K562 (cell line): ENCODE data around the gene EML5. TPM values are rescaled to one million over a fixed set of nuclear protein-coding genes. Genes with fewer than 3 reads are reported as not detected.

ENCODE experiments used
- ATAC-seq: fragments of 200-7000 bp; cut with Tn5 transposase; 3 replicates; pipeline ENCODE4 v1.9.1; 2020; ENCODE audit warnings: moderate library complexity
- BruUV-seq: library from RNA; stranded (reverse); fragments of 400-500 nt; replicated peaks from 2 replicates; lab custom pipeline; 2021; lab: Mats Ljungman, UMichigan
- CTCF ChIA-PET: fragments of 300-600 bp; formaldehyde crosslinking; extraction: SDS; loops from one replicate; lab custom pipeline; 2021; ENCODE audit warnings: low intra/inter-chr PET ratio; lab: Yijun Ruan, JAX
- POLR2A ChIA-PET: fragments of 300-600, 350-650 bp; sonication (Branson Sonifier 250); formaldehyde crosslinking; extraction: SDS; loops from one replicate; lab custom pipeline; 2021; ENCODE audit warnings: antibody characterized with exemption, inconsistent platforms; lab: Yijun Ruan, JAX
- DNase-seq, 4 experiments: peaks; one replicate each; pipeline versions ENCODE4 v3.0.0 to v3.0.0-alpha.2; 2011 to 2018; ENCODE audit warnings: low spot score in 3 of 4, mixed read lengths in 3 of 4; ENCODE audit errors: extremely low read depth in 1 of 4
- FAIRE-seq: peaks from 2 replicates; lab custom pipeline; 2011; peaks lifted over from hg19 to GRCh38; lab: Jason Lieb, UNC
- H2AFZ ChIP-seq: 2 replicates; pipeline ENCODE4 v1.6.0; 2011; ENCODE audit warnings: low read depth, low read length, control low read depth, inconsistent platforms
- H3K27ac ChIP-seq: fragments of 200-600 bp; 3 replicates; pipeline ENCODE4 v1.8.0; 2011; ENCODE audit warnings: low read depth, mild to moderate bottlenecking, control low read depth, inconsistent platforms, low read length, moderate library complexity, mixed read lengths; ENCODE audit errors: extremely low read depth
- H3K27me3 ChIP-seq, 2 experiments: fragments of 300-600 bp in 1 of 2; 2 replicates in 1 of 2; 3 replicates in 1 of 2; pipeline versions ENCODE4 v1.6.0 to v1.8.0; 2011; ENCODE audit warnings: inconsistent platforms in 2 of 2, low read length in 2 of 2, mild to moderate bottlenecking in 1 of 2, mixed read lengths in 1 of 2, moderate library complexity in 1 of 2; ENCODE audit not compliant: control insufficient read depth in 2 of 2, insufficient read depth in 2 of 2
- H3K36me3 ChIP-seq: fragments of 300-600 bp; 3 replicates; pipeline ENCODE4 v1.8.0; 2011; ENCODE audit warnings: mild to moderate bottlenecking, low read length, inconsistent platforms; ENCODE audit not compliant: control insufficient read depth, insufficient read depth
- H3K4me1 ChIP-seq, 2 experiments: fragments of 200-600 bp in 1 of 2; replicated peaks in 1 of 2; 2 replicates in 1 of 2; 3 replicates in 1 of 2; pipeline versions ENCODE4 v1.5.1 to v1.8.0; 2011; ENCODE audit warnings: inconsistent platforms in 2 of 2, low read length in 2 of 2, mild to moderate bottlenecking in 1 of 2, mixed read lengths in 1 of 2, moderate library complexity in 1 of 2; ENCODE audit not compliant: control insufficient read depth in 2 of 2, insufficient read depth in 2 of 2
- H3K4me2 ChIP-seq: 2 replicates; pipeline ENCODE4 v1.6.1; 2011; ENCODE audit warnings: low read length, control low read depth, inconsistent platforms, mixed read lengths; ENCODE audit not compliant: insufficient read depth
- H3K4me3 ChIP-seq: fragments of 200-600 bp; sonication (generic), shearing (Covaris generic); 2 replicates; pipeline ENCODE4 v1.5.1; 2016; ENCODE audit warnings: control low read depth, inconsistent platforms
- H3K79me2 ChIP-seq: fragments of 200-600 bp; 3 replicates; pipeline ENCODE4 v1.8.0; 2011; ENCODE audit warnings: low read length, inconsistent platforms; ENCODE audit not compliant: control insufficient read depth, insufficient read depth
- H3K9ac ChIP-seq, 2 experiments: 2 replicates each; pipeline versions ENCODE4 v1.6.0 to v1.6.1; 2011; ENCODE audit warnings: low read depth in 2 of 2, low read length in 2 of 2, control low read depth in 1 of 2, inconsistent platforms in 1 of 2, mild to moderate bottlenecking in 1 of 2, mixed read lengths in 1 of 2; ENCODE audit not compliant: insufficient read depth in 1 of 2
- H3K9me1 ChIP-seq: one replicate; pipeline ENCODE4 v1.6.0; 2011; ENCODE audit warnings: inconsistent platforms, mild to moderate bottlenecking, low read length, moderate library complexity; ENCODE audit not compliant: control insufficient read depth, insufficient read depth
- H3K9me3 ChIP-seq: replicated peaks from 2 replicates; pipeline ENCODE4 v1.5.1; 2011; ENCODE audit warnings: low read depth, low read length, inconsistent platforms; ENCODE audit not compliant: control insufficient read depth, insufficient read depth
- H4K20me1 ChIP-seq: replicated peaks from 2 replicates; pipeline ENCODE4 v1.6.1; 2011; ENCODE audit warnings: low read length, inconsistent platforms, mixed read lengths; ENCODE audit not compliant: control insufficient read depth, insufficient read depth
- CBFB ChIP-seq: sonication (generic); formaldehyde crosslinking; IDR thresholded peaks from 2 replicates; pipeline ENCODE4 v1.4.0; 2020; ENCODE audit warnings: mild to moderate bottlenecking, missing genetic modification reagents
- CCAR2 ChIP-seq: fragments of 200-400 bp; formaldehyde crosslinking; IDR thresholded peaks from 2 replicates; pipeline ENCODE4 v1.6.1; 2017; ENCODE audit warnings: mild to moderate bottlenecking, low read depth, low read length
- CEBPG ChIP-seq, 3 experiments: fragments of 200-800 bp in 1 of 3; sonication (Bioruptor generic) in 1 of 3; sonication (generic) in 1 of 3; formaldehyde crosslinking in 1 of 3; IDR thresholded peaks in 2 of 3; conservative IDR thresholded peaks in 1 of 3; 2 replicates each; pipeline versions ENCODE4 v1.6.1 to v1.8.0; 2016 to 2022; ENCODE audit warnings: missing compliant biosample characterization in 2 of 3, missing genetic modification characterization in 2 of 3, mild to moderate bottlenecking in 1 of 3, missing genetic modification reagents in 1 of 3
- CSDE1 ChIP-seq, 2 experiments: fragments of 450-650 bp; IDR thresholded peaks; 2 replicates each; pipeline ENCODE4 v1.6.1; 2016; ENCODE audit warnings: mild to moderate bottlenecking in 1 of 2
- ESRRA ChIP-seq: fragments of 450-650 bp; IDR thresholded peaks from 2 replicates; pipeline ENCODE4 v1.6.1; 2014; ENCODE audit warnings: low read depth, mild to moderate bottlenecking, moderate library complexity, borderline replicate concordance
- ZNF12 ChIP-seq: sonication (generic); formaldehyde crosslinking; IDR thresholded peaks from 2 replicates; pipeline ENCODE4 v1.4.0; 2020; ENCODE audit warnings: mild to moderate bottlenecking, missing genetic modification reagents
- WGBS: fragments of 100-300 bp; shearing (Covaris generic); methylation state at CpG from one replicate; pipeline ENCODE4 v1.1.6; 2016; ENCODE audit warnings: low coverage, mixed read lengths; ENCODE audit not compliant: insufficient coverage; ENCODE audit errors: missing lambda C conversion rate; 5-methylcytosine and 5-hydroxymethylcytosine counted together
- in situ Hi-C: fragments of 300-500 bp; cut with MboI; formaldehyde crosslinking; loops from 4 replicates; pipeline ENCODE4 v1.15.0; 2018; ENCODE audit warnings: inconsistent platforms, mixed read lengths
- intact Hi-C: fragments of 100-400 bp; cut with micrococcal nuclease; formaldehyde crosslinking; loops from 2 replicates; pipeline ENCODE4 v1.14.2; 2022
- polyA plus RNA-seq, 8 experiments: library from polyadenylated mRNA; depleted of rRNA in 4 of 8; stranded (reverse) in 5 of 8; unstranded in 3 of 8; fragments of >200 nt; fragmentation: Nextera tagmentation in 2 of 8; fragmentation: Illumina TruSeq in 1 of 8; extraction: Ambion mirVana in 2 of 8; extraction: Trizol in 1 of 8; gene quantifications; 2 replicates each; pipeline versions ENCODE4 v1.2.1 to v1.2.3, GENCODE V29; 2011 to 2014; ENCODE audit warnings: inconsistent platforms in 1 of 8, missing spikeins in 1 of 8
- total RNA-seq, 7 experiments: library from RNA; depleted of rRNA in 6 of 7; stranded (reverse); fragments of >200 nt in 6 of 7; fragmentation: Illumina TruSeq in 2 of 7; extraction: Trizol in 2 of 7; gene quantifications; 2 replicates each; pipeline versions ENCODE4 v1.2.1 to v1.2.3, GENCODE V29; 2011 to 2021; ENCODE audit warnings: low replicate concordance in 1 of 7
- TF ChIP-seq, protein P1 (sequence below): sonication (generic); formaldehyde crosslinking; IDR thresholded peaks from 2 replicates; pipeline ENCODE4 v1.8.1; 2023; ENCODE audit warnings: mild to moderate bottlenecking, missing genetic modification reagents

The EML5 gene
- total and polyA plus RNA-seq, 9 of the 15 experiments (the other 6 are each of a cell fraction or from before 2014, with no cell fraction given) = 0.06 to 0.34 (median 0.22) TPM

GRCh38 chr14:88588081-88588480 is 204.7 kb downstream of the EML5 start:
- no peaks in the 10 kb centered on the region for H3K9me3 ChIP-seq
- H3K4me1 ChIP-seq = no peaks in the 10 kb centered on the region
- FAIRE-seq (no peak), ATAC-seq (no peak), DNase-seq (no peak)
- H2AFZ ChIP-seq = no peak overlapping the region
- no peak for TF ChIP-seq ESRRA
- no peak for TF ChIP-seq ZNF12 (CRISPR knock-in tag)
- TF ChIP-seq CSDE1 (IDR thresholded peaks at IDR 0.05) = no peak
- TF ChIP-seq CBFB (CRISPR knock-in tag) = no peak
- no peak for TF ChIP-seq CEBPG (CRISPR knock-in tag; IDR thresholded peaks at IDR 0.05)
- TF ChIP-seq CEBPG (tag; conservative IDR thresholded peaks at IDR 0.05 in 1 of 2, IDR thresholded peaks at IDR 0.05 in 1 of 2) = no peak
- CTCF ChIA-PET = no interaction called here
- 94% methylated on average over 5 of the region's 5 CpGs for WGBS
- no peak overlapping the region for H3K4me3 ChIP-seq
- no peaks in the 10 kb centered on the region for H3K27me3 ChIP-seq
- no peaks in the 10 kb centered on the region for H3K79me2 ChIP-seq
- POLR2A ChIA-PET = no interaction called here
- intact Hi-C loops = no loop called here
- no peak overlapping the region for H3K9ac ChIP-seq
- H4K20me1 ChIP-seq = no peaks in the 10 kb centered on the region
- in situ Hi-C loops = no loop called here
- H3K4me2 ChIP-seq = no peak overlapping the region
- BruUV-seq = no TSS peak
- H3K9me1 ChIP-seq = no peaks in the 10 kb centered on the region
- H3K27ac ChIP-seq = no peak overlapping the region
- peaks cover 53% of the 10 kb centered on the region for H3K36me3 ChIP-seq

DNA sequence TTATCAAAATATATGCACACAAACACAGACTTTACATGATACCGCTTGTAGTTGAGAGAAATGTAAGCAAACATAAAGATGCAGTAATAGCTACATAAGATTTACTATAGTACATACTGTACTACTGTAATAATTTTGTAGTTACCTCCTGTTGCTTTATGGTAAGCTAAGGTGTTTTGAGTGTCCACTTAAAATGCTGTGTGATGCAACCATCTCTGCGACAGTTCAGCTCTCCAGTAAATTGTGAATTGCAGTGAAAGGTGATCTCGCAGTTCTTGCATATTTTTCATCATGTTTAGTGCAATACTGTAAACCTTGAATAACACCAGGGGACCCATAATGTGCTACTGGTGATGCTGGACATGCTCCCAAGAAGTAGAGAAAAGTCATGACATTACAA is 208.3 kb downstream of the EML5 start:
- no peak for ATAC-seq
- no peak for DNase-seq
- 93% methylated on average over 3 of the region's 3 CpGs for WGBS
- Histone ChIP-seq H3K4me2 (no peak overlapping the region), H3K9me1 (no peaks in the 10 kb centered on the region), H3K9me3 (no peaks in the 10 kb centered on the region), H3K27me3 (no peaks in the 10 kb centered on the region), H2AFZ (no peak overlapping the region), H3K9ac (no peak overlapping the region), H3K79me2 (no peaks in the 10 kb centered on the region), H3K4me3 (no peak overlapping the region), H4K20me1 (no peaks in the 10 kb centered on the region), H3K27ac (no peak overlapping the region), H3K4me1 (no peaks in the 10 kb centered on the region), H3K36me3 (peaks cover 46% of the 10 kb centered on the region; the same call in 2 of the 3 replicates)
- in situ Hi-C loops (no loop called here), intact Hi-C loops (no loop called here)
- ChIA-PET POLR2A (no interaction called here), CTCF (no interaction called here)
- FAIRE-seq = no peak
- BruUV-seq = no TSS peak
- TF ChIP-seq CCAR2 = no peak
- TF ChIP-seq, protein P1, sequence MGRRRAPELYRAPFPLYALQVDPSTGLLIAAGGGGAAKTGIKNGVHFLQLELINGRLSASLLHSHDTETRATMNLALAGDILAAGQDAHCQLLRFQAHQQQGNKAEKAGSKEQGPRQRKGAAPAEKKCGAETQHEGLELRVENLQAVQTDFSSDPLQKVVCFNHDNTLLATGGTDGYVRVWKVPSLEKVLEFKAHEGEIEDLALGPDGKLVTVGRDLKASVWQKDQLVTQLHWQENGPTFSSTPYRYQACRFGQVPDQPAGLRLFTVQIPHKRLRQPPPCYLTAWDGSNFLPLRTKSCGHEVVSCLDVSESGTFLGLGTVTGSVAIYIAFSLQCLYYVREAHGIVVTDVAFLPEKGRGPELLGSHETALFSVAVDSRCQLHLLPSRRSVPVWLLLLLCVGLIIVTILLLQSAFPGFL (CRISPR knock-in tag) = no peak
